B cell (primary cell): Measurements from ENCODE around the gene NPIPB12. TPM values are rescaled to one million over a fixed set of nuclear protein-coding genes. Genes with fewer than 3 reads are reported as not detected.
"Not testable (repeated sequence)": the region's sequence is repeated elsewhere in the genome, so short reads cannot be mapped to it uniquely, and the experiment has no call there.

Experiments used
- ATAC-seq: fragments of 200-7000 bp; cut with Tn5 transposase; one replicate; pipeline ENCODE4 v1.10.0; 2021; ENCODE audit warnings: low read depth, mild to moderate bottlenecking, moderate number of reproducible peaks, moderate library complexity
- CTCF ChIA-PET: fragments of 350-600 bp; sonication (Branson Sonifier 250); formaldehyde crosslinking; loops from one replicate; lab custom pipeline; 2021; ENCODE audit warnings: antibody characterized with exemption, inconsistent platforms; lab: Charles Lee
- POLR2A ChIA-PET: fragments of 350-600 bp; sonication (Branson Sonifier 250); formaldehyde crosslinking; loops from one replicate; lab custom pipeline; 2021; ENCODE audit warnings: antibody characterized with exemption; lab: Charles Lee
- DNase-seq: peaks from one replicate; pipeline ENCODE4 v3.0.0; 2013
- H2AFZ ChIP-seq: 2 replicates; pipeline ENCODE4 v1.6.1; 2012; ENCODE audit warnings: mild to moderate bottlenecking, low read depth, low read length; ENCODE audit not compliant: insufficient read depth, poor library complexity, severe bottlenecking
- H3K27ac ChIP-seq, 2 donors: 1 replicate in 1 of 2; 2 replicates in 1 of 2; pipeline ENCODE4 v1.5.1; 2012 to 2013; ENCODE audit warnings: low read length in 2 of 2, mild to moderate bottlenecking in 2 of 2, moderate library complexity in 1 of 2
- H3K27me3 ChIP-seq, 4 experiments: fragments of 200-600 bp in 1 of 4; sonication (generic) in 1 of 4; replicated peaks in 1 of 4; 1 replicate in 2 of 4; 2 replicates in 2 of 4; pipeline versions ENCODE4 v1.6.1 to v1.7.0; 2013 to 2016; ENCODE audit warnings: low read length in 3 of 4, mild to moderate bottlenecking in 2 of 4, mixed read lengths in 1 of 4, moderate library complexity in 1 of 4; ENCODE audit not compliant: insufficient read depth in 4 of 4, control insufficient read depth in 3 of 4; ENCODE audit errors: control extremely low read depth in 1 of 4
- H3K36me3 ChIP-seq, 2 experiments: replicated peaks in 1 of 2; 1 replicate in 1 of 2; 2 replicates in 1 of 2; pipeline versions ENCODE4 v1.6.1 to v1.7.1; 2013; ENCODE audit warnings: low read length in 1 of 2; ENCODE audit not compliant: insufficient read depth in 2 of 2, control insufficient read depth in 1 of 2; ENCODE audit errors: control extremely low read depth in 1 of 2, extremely low read depth in 1 of 2
- H3K4me1 ChIP-seq, 2 donors: fragments of 200-600 bp in 1 of 2; sonication (generic) in 1 of 2; 1 replicate in 1 of 2; 2 replicates in 1 of 2; pipeline versions ENCODE4 v1.5.1 to v1.6.1; 2013 to 2017; ENCODE audit warnings: low read length in 2 of 2; ENCODE audit not compliant: control insufficient read depth in 2 of 2, insufficient read depth in 2 of 2
- H3K4me2 ChIP-seq: replicated peaks from 2 replicates; pipeline ENCODE3; 2012; ENCODE audit warnings: mild to moderate bottlenecking, low read depth, low read length; ENCODE audit not compliant: poor library complexity, severe bottlenecking
- H3K4me3 ChIP-seq, 5 experiments: fragments of 200-600 bp in 1 of 5; sonication (generic) in 1 of 5; 1 replicate in 3 of 5; 2 replicates in 2 of 5; pipeline versions ENCODE4 v1.5.1 to v1.7.0; 2011 to 2016; ENCODE audit warnings: low read length in 4 of 5, mild to moderate bottlenecking in 4 of 5, low read depth in 2 of 5, control low read depth in 1 of 5, moderate library complexity in 1 of 5; ENCODE audit not compliant: insufficient read depth in 1 of 5; ENCODE audit errors: control extremely low read depth in 1 of 5, extremely low read depth in 1 of 5
- H3K79me2 ChIP-seq: fragments of 200-600 bp; sonication (generic); one replicate; pipeline ENCODE4 v1.6.0; 2016; ENCODE audit warnings: low read length; ENCODE audit not compliant: control insufficient read depth, insufficient read depth
- H3K9ac ChIP-seq: fragments of 200-600 bp; sonication (generic); 2 replicates; pipeline ENCODE4 v1.6.1; 2017; ENCODE audit warnings: mild to moderate bottlenecking, low read length, moderate library complexity
- H3K9me3 ChIP-seq, 3 donors: one replicate each; pipeline versions ENCODE4 v1.6.1 to v1.7.1; 2013; ENCODE audit warnings: low read length in 2 of 3; ENCODE audit not compliant: control insufficient read depth in 2 of 3, insufficient read depth in 1 of 3; ENCODE audit errors: control extremely low read depth in 1 of 3
- H4K20me1 ChIP-seq: 2 replicates; pipeline ENCODE4 v1.6.0; 2012; ENCODE audit warnings: mild to moderate bottlenecking, low read length; ENCODE audit not compliant: insufficient read depth, control insufficient read depth, poor library complexity, severe bottlenecking
- H3K27ac Mint-ChIP-seq: one replicate; pipeline ENCODE4 v1.8.0; 2021; ENCODE audit warnings: mixed read lengths
- H3K27me3 Mint-ChIP-seq: one replicate; pipeline ENCODE4 v1.8.0; 2021; ENCODE audit warnings: mixed read lengths
- H3K4me1 Mint-ChIP-seq: one replicate; pipeline ENCODE4 v1.8.0; 2021; ENCODE audit warnings: mixed read lengths
- H3K4me3 Mint-ChIP-seq: one replicate; pipeline ENCODE4 v1.8.0; 2021; ENCODE audit warnings: mixed read lengths
- H3K9me3 Mint-ChIP-seq: one replicate; pipeline ENCODE4 v1.8.0; 2022; ENCODE audit warnings: mixed read lengths; ENCODE audit not compliant: insufficient read depth
- WGBS: methylation state at CpG from one replicate; pipeline ENCODE4 v1.1.5; 2013; ENCODE audit warnings: missing lambda C conversion rate; ENCODE audit not compliant: insufficient coverage; 5-methylcytosine and 5-hydroxymethylcytosine counted together
- intact Hi-C: fragments of 100-400 bp; cut with micrococcal nuclease; formaldehyde crosslinking; loops from one replicate; pipeline ENCODE4 v1.10.0; 2022
- polyA plus RNA-seq: library from polyadenylated mRNA; depleted of rRNA; stranded (reverse); fragments of >200 nt; gene quantifications from 2 replicates; pipeline ENCODE4 v1.2.3, GENCODE V29; 2012
- total RNA-seq, 2 donors: library from RNA; stranded (reverse); fragments of 120-200 nt in 1 of 2; gene quantifications; 1 replicate in 1 of 2; 2 replicates in 1 of 2; pipeline versions ENCODE4 v1.2.3 to v1.2.4, GENCODE V29; 2013 to 2022

NPIPB12 gene
- total and polyA plus RNA-seq, 2 donors (not counting 1 experiment from before 2014, with no cell fraction given), result 72.8 to 197 TPM

DNA sequence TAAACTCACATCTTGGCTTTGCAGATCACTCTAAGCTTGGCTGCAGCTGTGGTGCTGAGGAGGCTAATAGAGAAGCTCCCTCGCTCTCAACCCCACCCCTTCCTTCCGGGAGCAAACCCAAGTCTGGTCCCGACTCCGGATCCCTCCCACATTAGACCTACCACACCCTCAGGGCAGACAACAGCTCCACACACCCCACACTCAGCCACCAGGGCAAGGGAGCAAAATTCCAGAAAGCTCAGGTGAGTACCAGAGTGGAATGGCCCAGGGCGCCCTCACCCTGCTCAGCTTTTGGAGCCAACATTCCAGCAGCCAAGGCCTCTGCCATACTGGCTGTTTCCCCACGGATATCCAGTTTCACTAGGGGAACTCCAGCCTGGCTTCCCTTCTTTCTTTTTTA, 36.5 kb downstream of the NPIPB12 start:
- H3K4me1 Mint-ChIP-seq, H3K79me2 ChIP-seq, H3K27me3 ChIP-seq, H3K27me3 Mint-ChIP-seq, H2AFZ ChIP-seq, H3K4me2 ChIP-seq, CTCF ChIA-PET, H3K27ac Mint-ChIP-seq, H3K27ac ChIP-seq, intact Hi-C loops, DNase-seq, H3K9me3 Mint-ChIP-seq, H3K9me3 ChIP-seq, POLR2A ChIA-PET, H4K20me1 ChIP-seq, H3K9ac ChIP-seq, H3K4me1 ChIP-seq, H3K36me3 ChIP-seq: not testable (repeated sequence)
- peak; percentile 23 for ATAC-seq
- peak overlapping the region in 1 of 5 experiments; percentile 21 for H3K4me3 ChIP-seq
- WGBS, result no CpG with 5 or more reads among the region's 6 CpGs
- H3K4me3 Mint-ChIP-seq, result peak overlapping the region; percentile 26

DNA sequence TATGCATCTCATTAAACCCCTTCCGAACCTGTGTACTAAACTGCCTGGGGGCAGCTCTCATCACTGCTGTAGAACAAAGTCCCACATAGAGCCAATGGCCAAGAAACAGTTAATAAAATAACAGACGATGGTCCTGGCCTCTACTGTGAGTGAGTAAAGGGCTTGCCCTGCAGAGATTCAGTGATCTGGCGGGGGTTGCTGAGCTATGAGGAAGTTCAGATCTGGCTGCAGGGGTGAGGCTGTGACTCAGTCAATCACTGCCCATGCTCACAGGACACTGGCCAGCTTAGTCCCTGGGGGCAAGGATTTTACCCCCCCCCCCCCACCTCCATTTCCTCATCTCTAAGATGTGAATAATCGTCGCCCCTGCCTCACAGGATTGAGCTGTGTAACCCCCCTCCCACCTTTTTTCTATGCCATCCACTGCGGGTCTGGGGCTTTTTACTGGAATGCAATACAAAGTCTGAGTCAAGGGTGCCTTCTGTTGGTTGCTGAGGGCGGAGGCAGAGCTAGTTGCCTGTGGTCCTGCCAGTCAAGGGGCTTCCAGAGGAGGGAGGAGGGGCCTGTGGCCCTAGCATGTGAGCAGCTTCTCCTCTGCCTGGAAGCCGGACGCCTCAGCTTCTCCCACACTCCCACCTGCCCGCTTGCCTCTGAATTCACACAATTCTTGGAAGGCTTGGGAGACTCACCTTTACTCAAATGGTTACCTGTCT, 38.4 kb downstream of the NPIPB12 start:
- WGBS, result no CpG with 5 or more reads among the region's 10 CpGs
- ATAC-seq, result peak; percentile 59
- POLR2A ChIA-PET, result not testable (repeated sequence)

DNA sequence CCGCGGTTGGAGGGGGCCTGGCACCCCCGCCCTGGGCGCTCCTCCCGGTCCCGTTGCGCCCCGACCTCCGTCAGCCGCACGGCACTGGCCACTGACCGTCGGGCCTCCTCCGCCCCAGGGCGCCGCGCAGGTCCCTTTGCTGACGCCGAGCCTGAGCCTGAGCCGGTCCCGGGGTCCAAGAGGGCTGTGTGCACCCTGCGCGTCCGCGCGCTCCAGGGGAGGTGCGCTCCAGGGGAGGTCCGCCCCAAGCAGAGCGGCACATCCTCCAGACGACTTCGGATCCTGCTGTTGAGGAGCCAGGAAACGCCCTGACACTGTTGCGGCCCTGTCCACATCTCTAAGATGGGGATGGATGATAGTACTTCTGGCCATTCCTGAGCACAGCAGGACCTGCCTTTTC, 39.3 kb downstream of the NPIPB12 start:
- H3K4me1 Mint-ChIP-seq, H3K27ac Mint-ChIP-seq, DNase-seq, H3K9ac ChIP-seq, H3K4me3 Mint-ChIP-seq, H2AFZ ChIP-seq, H3K4me2 ChIP-seq, intact Hi-C loops, POLR2A ChIA-PET, ATAC-seq, H4K20me1 ChIP-seq, H3K9me3 ChIP-seq, H3K4me1 ChIP-seq, H3K27me3 Mint-ChIP-seq, H3K27me3 ChIP-seq, H3K9me3 Mint-ChIP-seq, H3K79me2 ChIP-seq, H3K27ac ChIP-seq, H3K36me3 ChIP-seq, CTCF ChIA-PET, H3K4me3 ChIP-seq: not testable (repeated sequence)
- no CpG with 5 or more reads among the region's 33 CpGs for WGBS

More for the DNA sequence above, 38.4 kb downstream of the NPIPB12 start:
- H3K4me1 Mint-ChIP-seq, H3K36me3 ChIP-seq, H3K4me3 ChIP-seq, H3K27ac Mint-ChIP-seq, H3K4me2 ChIP-seq, H3K27me3 ChIP-seq, H3K27ac ChIP-seq, H3K9me3 Mint-ChIP-seq, H4K20me1 ChIP-seq, H3K27me3 Mint-ChIP-seq, intact Hi-C loops, DNase-seq, H3K4me1 ChIP-seq, H3K9me3 ChIP-seq, H3K79me2 ChIP-seq, H3K9ac ChIP-seq, CTCF ChIA-PET, H3K4me3 Mint-ChIP-seq, H2AFZ ChIP-seq: not testable (repeated sequence)

DNA sequence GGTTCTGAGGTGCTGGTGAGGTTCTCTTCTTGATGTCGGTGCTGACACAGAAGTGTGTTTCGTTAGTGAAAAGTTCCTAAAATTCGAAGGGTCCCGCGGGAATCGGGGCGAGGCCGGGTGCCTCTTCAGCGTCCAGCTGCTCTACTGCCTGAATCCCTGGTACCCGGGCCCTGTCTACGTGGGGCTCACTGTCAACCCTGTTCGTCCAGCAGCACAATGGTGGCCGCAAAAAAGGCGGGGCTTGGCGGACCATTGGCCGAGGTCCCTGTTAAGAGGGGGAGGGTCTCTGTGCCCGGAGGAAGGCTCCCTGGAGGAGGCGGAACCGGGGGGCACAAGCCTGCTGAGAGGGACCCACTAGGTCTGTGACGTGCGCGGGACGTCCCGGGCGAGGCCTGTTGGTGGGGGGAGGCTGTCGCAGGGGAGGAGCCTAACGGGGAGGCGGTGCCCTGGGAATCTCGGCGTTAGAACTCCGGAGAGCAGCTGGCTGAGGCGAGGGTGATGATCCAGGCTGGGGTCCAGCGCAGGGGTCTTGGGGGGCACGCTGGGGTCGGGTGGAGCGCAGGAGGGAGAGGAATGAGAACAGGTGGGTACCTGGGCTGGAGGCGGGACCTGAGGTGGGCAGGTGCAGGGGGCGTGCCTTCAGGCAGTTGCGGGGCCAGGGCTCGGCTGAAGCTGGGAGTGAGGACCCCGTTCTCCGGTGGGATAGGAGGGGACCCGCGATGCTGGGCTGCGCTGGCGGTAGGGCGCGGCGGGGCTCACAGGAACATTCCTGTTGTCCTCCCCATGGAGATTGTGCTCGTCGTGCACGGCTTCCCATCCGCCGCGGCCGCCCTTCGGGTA, 40.0 kb downstream of the NPIPB12 start:
- H3K4me3 ChIP-seq, H3K9ac ChIP-seq, H3K4me2 ChIP-seq, H3K4me1 ChIP-seq, H3K27ac Mint-ChIP-seq, H3K79me2 ChIP-seq, H3K9me3 Mint-ChIP-seq, H2AFZ ChIP-seq, H3K27ac ChIP-seq, DNase-seq, CTCF ChIA-PET, intact Hi-C loops, H3K27me3 ChIP-seq, H3K4me3 Mint-ChIP-seq, H3K36me3 ChIP-seq, H4K20me1 ChIP-seq, H3K4me1 Mint-ChIP-seq, H3K27me3 Mint-ChIP-seq, POLR2A ChIA-PET, H3K9me3 ChIP-seq: not testable (repeated sequence)
- peak; percentile 75 for ATAC-seq
- WGBS, result no CpG with 5 or more reads among the region's 57 CpGs
